ENCODE results near the gene MTG2. TPM values are rescaled to one million over a fixed set of nuclear protein-coding genes. Genes with fewer than 3 reads are reported as not detected.

The MTG2 gene
- total RNA-seq, 1 experiment from 2014 or later: 27.9 TPM

- peaks cover 23% of the 10 kb centered on the region for H3K36me3 Mint-ChIP-seq
- CTCF ChIA-PET: no interaction called here
- POLR2A ChIA-PET: no interaction called here
- DNase-seq (ENCODE audit: low spot score): no peak
- H3K27ac Mint-ChIP-seq: no peak overlapping the region
- no peak for ATAC-seq
- peaks cover 5% of the 10 kb centered on the region for H3K4me1 Mint-ChIP-seq
- no peaks in the 10 kb centered on the region for H3K27me3 Mint-ChIP-seq (ENCODE audit: low read depth)
- H3K4me3 Mint-ChIP-seq: no peak overlapping the region
- H3K9me3 Mint-ChIP-seq: no peaks in the 10 kb centered on the region
- TF ChIP-seq, protein P1, sequence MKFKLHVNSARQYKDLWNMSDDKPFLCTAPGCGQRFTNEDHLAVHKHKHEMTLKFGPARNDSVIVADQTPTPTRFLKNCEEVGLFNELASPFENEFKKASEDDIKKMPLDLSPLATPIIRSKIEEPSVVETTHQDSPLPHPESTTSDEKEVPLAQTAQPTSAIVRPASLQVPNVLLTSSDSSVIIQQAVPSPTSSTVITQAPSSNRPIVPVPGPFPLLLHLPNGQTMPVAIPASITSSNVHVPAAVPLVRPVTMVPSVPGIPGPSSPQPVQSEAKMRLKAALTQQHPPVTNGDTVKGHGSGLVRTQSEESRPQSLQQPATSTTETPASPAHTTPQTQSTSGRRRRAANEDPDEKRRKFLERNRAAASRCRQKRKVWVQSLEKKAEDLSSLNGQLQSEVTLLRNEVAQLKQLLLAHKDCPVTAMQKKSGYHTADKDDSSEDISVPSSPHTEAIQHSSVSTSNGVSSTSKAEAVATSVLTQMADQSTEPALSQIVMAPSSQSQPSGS (CRISPR knock-in tag; IDR thresholded peaks at IDR 0.05; ENCODE audit: borderline replicate concordance, low read depth): no peak
- TF ChIP-seq, protein P2, sequence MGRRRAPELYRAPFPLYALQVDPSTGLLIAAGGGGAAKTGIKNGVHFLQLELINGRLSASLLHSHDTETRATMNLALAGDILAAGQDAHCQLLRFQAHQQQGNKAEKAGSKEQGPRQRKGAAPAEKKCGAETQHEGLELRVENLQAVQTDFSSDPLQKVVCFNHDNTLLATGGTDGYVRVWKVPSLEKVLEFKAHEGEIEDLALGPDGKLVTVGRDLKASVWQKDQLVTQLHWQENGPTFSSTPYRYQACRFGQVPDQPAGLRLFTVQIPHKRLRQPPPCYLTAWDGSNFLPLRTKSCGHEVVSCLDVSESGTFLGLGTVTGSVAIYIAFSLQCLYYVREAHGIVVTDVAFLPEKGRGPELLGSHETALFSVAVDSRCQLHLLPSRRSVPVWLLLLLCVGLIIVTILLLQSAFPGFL (CRISPR knock-in tag; IDR thresholded peaks at IDR 0.05; ENCODE audit: borderline replicate concordance): no peak
- TF ChIP-seq NR3C1 (CRISPR knock-in tag; conservative IDR thresholded peaks at IDR 0.05; ENCODE audit: low read depth): no peak
- no peak for TF ChIP-seq HMGA2 (CRISPR knock-in tag; IDR thresholded peaks at IDR 0.05)
- TF ChIP-seq CTCF (IDR thresholded peaks at IDR 0.05): no peak
- TF ChIP-seq CREM (CRISPR knock-in tag; IDR thresholded peaks at IDR 0.05): no peak
- no peak for TF ChIP-seq NFYB (CRISPR knock-in tag; conservative IDR thresholded peaks at IDR 0.05; ENCODE audit: low read depth)
- no peak for TF ChIP-seq CDX4 (CRISPR knock-in tag; IDR thresholded peaks at IDR 0.05; ENCODE audit: borderline replicate concordance)
- no peak for TF ChIP-seq ATF3 (CRISPR knock-in tag; conservative IDR thresholded peaks at IDR 0.05)
- TF ChIP-seq STAT6 (CRISPR knock-in tag; conservative IDR thresholded peaks at IDR 0.05; ENCODE audit: low read depth): no peak
- TF ChIP-seq, protein P3, sequence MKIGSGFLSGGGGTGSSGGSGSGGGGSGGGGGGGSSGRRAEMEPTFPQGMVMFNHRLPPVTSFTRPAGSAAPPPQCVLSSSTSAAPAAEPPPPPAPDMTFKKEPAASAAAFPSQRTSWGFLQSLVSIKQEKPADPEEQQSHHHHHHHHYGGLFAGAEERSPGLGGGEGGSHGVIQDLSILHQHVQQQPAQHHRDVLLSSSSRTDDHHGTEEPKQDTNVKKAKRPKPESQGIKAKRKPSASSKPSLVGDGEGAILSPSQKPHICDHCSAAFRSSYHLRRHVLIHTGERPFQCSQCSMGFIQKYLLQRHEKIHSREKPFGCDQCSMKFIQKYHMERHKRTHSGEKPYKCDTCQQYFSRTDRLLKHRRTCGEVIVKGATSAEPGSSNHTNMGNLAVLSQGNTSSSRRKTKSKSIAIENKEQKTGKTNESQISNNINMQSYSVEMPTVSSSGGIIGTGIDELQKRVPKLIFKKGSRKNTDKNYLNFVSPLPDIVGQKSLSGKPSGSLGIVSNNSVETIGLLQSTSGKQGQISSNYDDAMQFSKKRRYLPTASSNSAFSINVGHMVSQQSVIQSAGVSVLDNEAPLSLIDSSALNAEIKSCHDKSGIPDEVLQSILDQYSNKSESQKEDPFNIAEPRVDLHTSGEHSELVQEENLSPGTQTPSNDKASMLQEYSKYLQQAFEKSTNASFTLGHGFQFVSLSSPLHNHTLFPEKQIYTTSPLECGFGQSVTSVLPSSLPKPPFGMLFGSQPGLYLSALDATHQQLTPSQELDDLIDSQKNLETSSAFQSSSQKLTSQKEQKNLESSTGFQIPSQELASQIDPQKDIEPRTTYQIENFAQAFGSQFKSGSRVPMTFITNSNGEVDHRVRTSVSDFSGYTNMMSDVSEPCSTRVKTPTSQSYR (CRISPR knock-in tag; IDR thresholded peaks at IDR 0.05): no peak
- no peak for TF ChIP-seq FOXJ3 (CRISPR knock-in tag; IDR thresholded peaks at IDR 0.05; ENCODE audit: borderline replicate concordance)
- no peak for TF ChIP-seq FOXK1 (CRISPR knock-in tag; IDR thresholded peaks at IDR 0.05)
- no peak for TF ChIP-seq ZNF532 (CRISPR knock-in tag; IDR thresholded peaks at IDR 0.05; ENCODE audit: borderline replicate concordance)
- TF ChIP-seq, protein P4, sequence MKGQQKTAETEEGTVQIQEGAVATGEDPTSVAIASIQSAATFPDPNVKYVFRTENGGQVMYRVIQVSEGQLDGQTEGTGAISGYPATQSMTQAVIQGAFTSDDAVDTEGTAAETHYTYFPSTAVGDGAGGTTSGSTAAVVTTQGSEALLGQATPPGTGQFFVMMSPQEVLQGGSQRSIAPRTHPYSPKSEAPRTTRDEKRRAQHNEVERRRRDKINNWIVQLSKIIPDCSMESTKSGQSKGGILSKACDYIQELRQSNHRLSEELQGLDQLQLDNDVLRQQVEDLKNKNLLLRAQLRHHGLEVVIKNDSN (CRISPR knock-in tag; IDR thresholded peaks at IDR 0.05): no peak
- no peak for TF ChIP-seq SMAD3 (CRISPR knock-in tag; IDR thresholded peaks at IDR 0.05; ENCODE audit: borderline replicate concordance)
- TF ChIP-seq NFATC4 (CRISPR knock-in tag; IDR thresholded peaks at IDR 0.05): no peak
- TF ChIP-seq ZSCAN18 (CRISPR knock-in tag; IDR thresholded peaks at IDR 0.05): no peak
- TF ChIP-seq NR1H2 (CRISPR knock-in tag; IDR thresholded peaks at IDR 0.05): no peak
Observed at GRCh38 chr20:62160876-62161275, 22.0 kb upstream of the MTG2 start.

Measured in WTC11 (cell line).